Skeletal muscle tissue (tissue), 4 donors: ENCODE measurements around the gene MRPS25. TPM values are rescaled to one million over a fixed set of nuclear protein-coding genes. Genes with fewer than 3 reads are reported as not detected.

Experiments used
- H3K27ac ChIP-seq: one replicate; pipeline ENCODE4 v1.7.0; 2013; ENCODE audit warnings: mild to moderate bottlenecking, low read depth, low read length, inconsistent platforms
- H3K27me3 ChIP-seq, 3 donors: one replicate each; pipeline ENCODE4 v1.7.0; 2013; ENCODE audit warnings: low read length in 3 of 3; ENCODE audit not compliant: control insufficient read depth in 3 of 3, insufficient read depth in 3 of 3
- H3K36me3 ChIP-seq, 3 donors: one replicate each; pipeline ENCODE4 v1.7.0; 2013; ENCODE audit warnings: low read length in 3 of 3; ENCODE audit not compliant: control insufficient read depth in 3 of 3, insufficient read depth in 3 of 3
- H3K4me1 ChIP-seq, 3 donors: one replicate each; pipeline ENCODE4 v1.7.0; 2013; ENCODE audit warnings: low read length in 3 of 3, mild to moderate bottlenecking in 3 of 3; ENCODE audit not compliant: control insufficient read depth in 3 of 3, insufficient read depth in 3 of 3
- H3K4me3 ChIP-seq, 3 donors: one replicate each; pipeline ENCODE4 v1.7.0; 2013; ENCODE audit warnings: low read length in 3 of 3
- H3K9ac ChIP-seq, 3 donors: one replicate each; pipeline ENCODE4 v1.7.0; 2013; ENCODE audit warnings: low read length in 3 of 3, mild to moderate bottlenecking in 3 of 3, moderate library complexity in 2 of 3, low read depth in 1 of 3
- H3K9me3 ChIP-seq, 3 donors: one replicate each; pipeline ENCODE4 v1.7.0; 2013; ENCODE audit warnings: low read length in 3 of 3; ENCODE audit not compliant: control insufficient read depth in 3 of 3
- total RNA-seq: library from RNA; depleted of rRNA; stranded (reverse); fragments of >200 nt; gene quantifications from one replicate; pipeline ENCODE4 v1.2.3, GENCODE V29; 2014
- donor health status: Osteomylitis.

Gene MRPS25
- total RNA-seq, 1 donor from 2014 or later: 8.4 TPM

DNA sequence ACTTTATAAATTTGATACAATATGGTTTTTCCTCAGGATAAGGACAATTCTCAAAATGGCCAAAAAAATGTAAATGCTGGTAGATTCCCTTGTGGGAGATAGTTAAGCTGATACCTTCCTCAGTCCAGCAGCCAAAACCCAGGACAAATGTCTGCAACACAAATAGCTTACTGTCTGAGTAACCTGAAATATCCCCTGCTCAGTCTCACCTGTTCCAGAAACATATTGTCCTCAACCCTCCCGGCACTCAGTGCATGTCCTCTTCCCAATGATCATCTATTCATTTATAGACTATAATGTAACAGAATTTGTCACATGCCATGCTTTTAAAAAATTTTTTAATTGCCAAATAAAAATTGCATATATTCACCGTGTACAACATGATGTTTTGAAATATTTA is 21.6 kb upstream of the MRPS25 start:
- no peak overlapping the region for H3K27ac ChIP-seq

DNA sequence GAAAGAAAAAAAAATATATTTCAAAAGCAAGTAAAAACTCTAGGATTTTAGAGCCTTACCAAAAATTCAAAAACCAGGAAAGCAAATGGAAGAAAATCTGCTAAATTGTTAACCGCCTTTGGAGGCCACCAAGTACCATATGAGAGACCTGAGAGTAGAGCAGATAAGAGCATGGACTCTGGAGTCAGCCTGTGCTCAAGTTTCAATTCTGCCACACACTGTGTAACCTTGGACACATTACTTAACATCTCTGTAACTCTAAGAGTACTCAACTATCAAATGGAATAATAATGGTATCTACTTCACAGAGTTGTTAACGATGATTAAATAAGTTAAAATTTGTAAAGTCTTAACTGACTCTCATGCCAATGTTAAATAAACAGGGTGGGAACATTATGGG is 21.1 kb upstream of the MRPS25 start:
- no peaks in the 10 kb centered on the region for H3K4me1 ChIP-seq
- H3K36me3 ChIP-seq: peaks cover 45 to 73% (median 58%) of the 10 kb centered on the region in 3 donors
- H3K27ac ChIP-seq: no peak overlapping the region
- no peaks in the 10 kb centered on the region for H3K27me3 ChIP-seq
- H3K4me3 ChIP-seq: no peak overlapping the region
- no peaks in the 10 kb centered on the region for H3K9me3 ChIP-seq
- H3K9ac ChIP-seq: no peak overlapping the region

More for the DNA sequence above, 21.6 kb upstream of the MRPS25 start:
- Histone ChIP-seq H3K9me3 (no peaks in the 10 kb centered on the region), H3K36me3 (peaks cover 42 to 73% (median 57%) of the 10 kb centered on the region in 3 donors), H3K4me1 (no peaks in the 10 kb centered on the region), H3K27me3 (no peaks in the 10 kb centered on the region), H3K9ac (no peak overlapping the region), H3K4me3 (no peak overlapping the region)

DNA sequence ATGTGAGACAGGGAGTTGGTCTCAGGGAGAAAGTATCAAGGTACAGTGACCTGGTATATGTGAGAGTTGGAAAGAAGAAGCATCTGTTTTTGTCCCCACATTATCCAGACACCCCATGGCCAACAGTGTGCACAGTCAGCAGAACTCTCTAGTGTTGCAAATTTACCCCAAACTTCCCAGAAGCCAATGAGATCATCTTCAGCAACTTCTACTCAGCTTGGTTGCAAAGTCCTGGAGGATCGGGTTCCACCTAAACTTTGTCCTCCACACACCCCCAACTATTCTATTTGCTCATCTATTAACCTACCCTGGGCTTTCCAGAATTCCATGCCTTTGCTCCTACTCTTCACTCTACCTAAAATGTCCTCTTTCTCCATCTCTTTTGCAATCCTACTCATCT is 18.1 kb upstream of the MRPS25 start:
- Histone ChIP-seq H3K36me3 (peaks cover 55 to 77% (median 68%) of the 10 kb centered on the region in 3 donors), H3K4me3 (no peak overlapping the region), H3K27ac (no peak overlapping the region)

DNA sequence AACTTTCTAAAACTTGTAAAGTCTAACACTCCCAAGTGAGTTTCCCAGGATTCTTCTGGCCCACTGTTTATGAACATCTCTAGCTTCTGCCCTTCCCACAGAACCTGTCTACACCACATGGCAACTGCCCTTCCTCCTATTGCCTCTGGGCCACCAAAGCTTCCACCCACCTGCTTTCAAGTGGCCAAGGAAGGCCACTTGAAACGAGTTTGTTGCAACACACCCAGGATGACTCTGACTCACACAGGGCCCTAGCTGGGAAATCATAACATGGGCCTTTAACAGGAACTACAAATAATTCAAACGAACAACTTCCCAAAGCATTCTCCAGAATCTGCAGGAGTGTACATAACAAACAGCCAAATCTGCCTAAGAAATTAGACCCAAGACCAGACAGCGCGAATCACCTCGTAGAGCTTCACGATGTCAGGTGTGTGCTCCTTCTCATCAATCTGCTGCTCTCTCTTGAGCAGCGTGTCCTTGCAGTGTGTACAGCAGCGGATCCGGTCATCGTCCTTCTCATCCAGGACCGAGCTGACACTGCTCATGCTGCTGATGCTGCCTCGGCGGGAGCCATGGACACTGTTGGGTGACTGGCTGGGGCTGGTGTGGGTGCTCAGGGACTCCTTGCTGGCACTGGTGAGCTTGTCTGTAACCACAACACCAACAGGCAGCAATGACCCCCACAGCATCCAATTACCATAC is 17.0 kb upstream of the MRPS25 start:
- Histone ChIP-seq H3K27me3 (no peaks in the 10 kb centered on the region), H3K36me3 (peaks cover 66 to 84% (median 76%) of the 10 kb centered on the region in 3 donors), H3K4me1 (no peaks in the 10 kb centered on the region), H3K4me3 (no peak overlapping the region), H3K27ac (no peak overlapping the region), H3K9me3 (no peaks in the 10 kb centered on the region), H3K9ac (no peak overlapping the region)

More for the DNA sequence above, 18.1 kb upstream of the MRPS25 start:
- H3K27me3 ChIP-seq: no peaks in the 10 kb centered on the region
- H3K9me3 ChIP-seq: no peaks in the 10 kb centered on the region
- H3K4me1 ChIP-seq: no peaks in the 10 kb centered on the region
- H3K9ac ChIP-seq: no peak overlapping the region

DNA sequence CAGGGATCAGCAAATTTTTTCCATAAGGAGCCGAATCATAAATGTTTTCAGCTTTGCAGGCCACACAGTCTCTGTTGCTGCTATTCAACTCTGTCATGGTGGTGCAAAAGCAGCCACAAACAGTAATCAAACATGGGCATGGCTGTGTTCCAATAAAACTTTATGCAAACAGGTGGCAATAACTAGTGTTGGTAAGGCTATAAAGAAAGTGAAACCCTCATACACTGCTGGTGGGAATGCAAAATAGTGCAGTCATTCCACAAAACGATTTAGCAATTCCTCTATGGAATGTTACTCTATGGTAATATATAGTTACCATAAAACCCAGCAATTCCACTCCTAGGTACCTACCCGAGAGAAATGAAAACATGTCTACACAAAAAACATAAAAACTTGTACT is 14.0 kb upstream of the MRPS25 start:
- no peaks in the 10 kb centered on the region for H3K4me1 ChIP-seq
- no peak overlapping the region for H3K27ac ChIP-seq
- no peaks in the 10 kb centered on the region for H3K9me3 ChIP-seq
- no peak overlapping the region for H3K9ac ChIP-seq
- H3K36me3 ChIP-seq: peaks cover 78 to 90% (median 82%) of the 10 kb centered on the region in 3 donors
- no peak overlapping the region for H3K4me3 ChIP-seq
- H3K27me3 ChIP-seq: no peaks in the 10 kb centered on the region

DNA sequence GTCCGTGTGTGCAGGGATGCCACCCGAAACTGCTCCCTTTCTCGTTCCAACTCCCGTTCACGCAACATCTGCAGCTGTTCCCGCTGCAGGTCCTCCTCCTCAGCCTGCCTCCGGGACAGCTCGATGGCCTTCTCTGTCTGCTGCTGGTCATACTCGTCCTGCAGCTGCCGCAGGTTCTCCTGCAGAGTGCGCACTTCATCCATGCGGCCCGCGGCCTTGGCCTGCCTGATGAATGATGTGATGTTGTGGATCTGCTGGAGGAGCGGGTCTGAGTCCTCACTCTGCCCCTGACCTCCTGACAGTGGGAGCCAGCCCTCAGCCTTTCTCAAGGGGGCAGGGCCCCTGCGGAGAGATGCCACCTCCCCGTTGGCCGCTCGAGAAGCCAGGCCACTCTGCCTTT is 9.4 kb upstream of the MRPS25 start:
- no peaks in the 10 kb centered on the region for H3K4me1 ChIP-seq
- H3K27me3 ChIP-seq: no peaks in the 10 kb centered on the region
- H3K4me3 ChIP-seq: no peak overlapping the region
- H3K27ac ChIP-seq: no peak overlapping the region
- H3K9ac ChIP-seq: no peak overlapping the region
- H3K9me3 ChIP-seq: no peaks in the 10 kb centered on the region
- H3K36me3 ChIP-seq: peaks cover 54 to 69% (median 64%) of the 10 kb centered on the region in 3 donors

DNA sequence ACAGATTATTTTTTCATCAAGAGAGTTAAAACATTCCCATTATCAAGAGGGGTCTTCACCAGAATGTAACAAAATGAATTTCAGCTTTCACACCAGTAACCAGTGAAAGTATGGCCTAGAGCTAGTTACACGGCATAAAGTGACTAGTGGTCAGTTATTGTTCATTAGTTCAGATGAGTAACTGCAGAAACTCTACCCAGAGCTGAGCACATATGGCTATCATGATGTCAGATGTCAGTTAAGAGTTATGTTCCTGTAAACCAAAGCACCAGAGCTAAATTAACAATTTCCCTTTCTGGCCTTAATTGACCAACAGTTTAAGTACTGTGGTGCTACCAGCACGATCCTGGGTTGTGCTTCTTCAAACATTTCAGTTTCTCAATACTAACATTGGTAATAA is 6.6 kb upstream of the MRPS25 start:
- Histone ChIP-seq H3K4me1 (no peaks in the 10 kb centered on the region), H3K4me3 (no peak overlapping the region), H3K27ac (no peak overlapping the region), H3K9me3 (no peaks in the 10 kb centered on the region), H3K9ac (no peak overlapping the region), H3K36me3 (peaks cover 34 to 49% (median 44%) of the 10 kb centered on the region in 3 donors), H3K27me3 (no peaks in the 10 kb centered on the region)

DNA sequence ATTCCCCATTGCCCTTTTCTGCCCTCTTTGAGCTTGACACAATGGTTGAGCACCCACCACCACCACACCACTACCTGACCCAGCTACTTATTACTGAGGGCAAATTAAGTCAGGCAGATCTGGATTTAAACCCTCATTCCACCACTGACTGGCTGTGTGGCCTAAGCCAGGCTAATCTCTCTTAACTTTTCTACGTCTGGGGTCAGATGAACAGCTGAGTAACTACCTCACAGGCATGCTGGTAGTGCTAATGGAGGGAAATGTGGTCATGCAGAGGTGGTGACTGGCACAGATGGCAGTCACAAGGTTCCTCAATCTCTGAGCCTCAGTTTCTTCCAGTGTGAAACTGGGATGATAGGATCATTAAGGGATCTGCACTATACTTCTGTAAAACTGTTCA is 4.3 kb upstream of the MRPS25 start:
- Histone ChIP-seq H3K4me3 (no peak overlapping the region), H3K9me3 (no peaks in the 10 kb centered on the region), H3K9ac (no peak overlapping the region), H3K36me3 (peaks cover 15 to 27% (median 22%) of the 10 kb centered on the region in 3 donors), H3K27me3 (no peaks in the 10 kb centered on the region), H3K27ac (no peak overlapping the region), H3K4me1 (peaks cover 0 to 5% (median 2%) of the 10 kb centered on the region in 3 donors)

DNA sequence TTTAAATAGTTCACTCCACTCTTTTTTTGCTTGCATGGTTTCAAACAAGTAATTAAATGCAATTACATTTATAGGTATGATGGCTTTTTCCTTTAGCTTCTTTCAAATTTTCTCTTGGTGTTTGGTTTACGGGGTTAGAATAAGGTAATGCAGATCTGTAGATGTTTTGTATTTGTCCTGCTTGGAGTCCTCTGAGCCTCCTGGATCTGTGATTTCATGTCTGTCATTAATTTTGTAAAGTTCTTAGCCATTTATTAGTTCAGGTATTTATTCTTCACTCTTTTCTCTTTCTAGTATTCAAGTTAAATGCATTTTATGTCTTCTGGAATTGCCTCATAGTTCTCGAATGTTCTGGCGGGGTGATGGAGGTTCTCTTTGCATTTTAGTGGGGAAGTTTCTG is 1.4 kb upstream of the MRPS25 start:
- H3K27me3 ChIP-seq: no peaks in the 10 kb centered on the region
- H3K36me3 ChIP-seq: peaks cover 2 to 6% (median 5%) of the 10 kb centered on the region in 3 donors
- H3K4me1 ChIP-seq: peaks cover 13 to 20% (median 17%) of the 10 kb centered on the region in 3 donors
- no peak overlapping the region for H3K4me3 ChIP-seq
- no peak overlapping the region for H3K9ac ChIP-seq
- H3K27ac ChIP-seq: no peak overlapping the region
- H3K9me3 ChIP-seq: no peaks in the 10 kb centered on the region

DNA sequence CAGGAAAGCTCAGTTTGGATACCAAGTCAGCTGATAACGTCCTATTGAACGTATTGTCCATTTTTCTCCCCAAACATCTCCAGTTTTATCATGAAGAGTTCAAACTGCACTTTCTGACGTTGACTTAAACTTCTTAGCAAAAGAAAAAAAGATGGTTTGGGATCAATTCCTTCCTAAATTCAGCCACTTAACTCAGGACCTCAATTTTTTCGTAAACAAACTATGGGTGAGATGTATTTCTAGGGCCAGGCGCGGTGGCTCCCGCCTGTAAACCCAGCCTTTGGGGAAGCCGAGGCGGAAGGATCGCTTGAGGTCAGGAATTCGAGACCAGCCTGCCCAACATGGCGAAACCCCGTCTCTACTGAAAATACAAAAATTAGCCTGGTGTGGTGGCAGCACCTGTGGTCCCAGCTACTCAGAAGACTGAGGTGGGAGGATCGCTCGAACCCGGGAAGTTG is 464 bp upstream of the MRPS25 start:
- Histone ChIP-seq H3K27ac (peak overlapping the region; percentile 95), H3K9me3 (no peaks in the 10 kb centered on the region), H3K27me3 (no peaks in the 10 kb centered on the region), H3K4me1 (peaks cover 13 to 20% (median 17%) of the 10 kb centered on the region in 3 donors), H3K4me3 (peak overlapping the region; percentile 91 to 96 (median 93)), H3K9ac (peak overlapping the region; percentile 57 to 98 (median 92)), H3K36me3 (peaks cover 0 to 4% (median 2%) of the 10 kb centered on the region in 3 donors)
